Stimulated activated CD8-positive, alpha-beta memory T cell treated with anti-CD3 and anti-CD28 coated beads, Interleukin-15, amount 100 ng/mL, for 1 hour (primary cell): ENCODE data around the gene PIGL.
"Not testable (repeated sequence)": the region's sequence is repeated elsewhere in the genome, so short reads cannot be mapped to it uniquely, and the experiment has no call there.

Experiments used
- DNase-seq: peaks from one replicate; pipeline ENCODE4 v3.0.0-alpha.2; 2020; ENCODE audit warnings: low read depth

The PIGL gene

GRCh38 chr17:16273929-16274339, 56.9 kb downstream of the PIGL start:
- DNase-seq: no peak

GRCh38 chr17:16275024-16275423, 58.0 kb downstream of the PIGL start:
- no peak for DNase-seq

- DNase-seq: no peak
These were observed 60.2 kb downstream of the PIGL start for GRCh38 chr17:16277163-16277562.

GRCh38 chr17:16281351-16281750, 64.3 kb downstream of the PIGL start:
- no peak for DNase-seq

GRCh38 chr17:16282522-16282921, 65.5 kb downstream of the PIGL start:
- DNase-seq: no peak

- DNase-seq: no peak
These were observed 66.7 kb downstream of the PIGL start for GRCh38 chr17:16283705-16284104.

GRCh38 chr17:16285646-16286008, 68.6 kb downstream of the PIGL start:
- no peak for DNase-seq

- DNase-seq: peak; percentile 55
These were observed 69.3 kb downstream of the PIGL start for GRCh38 chr17:16286009-16286946.

- DNase-seq: no peak
These were observed 70.0 kb downstream of the PIGL start for GRCh38 chr17:16286947-16287562.

GRCh38 chr17:16287563-16288027, 70.6 kb downstream of the PIGL start:
- DNase-seq: no peak

- no peak for DNase-seq
These were observed 72.0 kb downstream of the PIGL start for GRCh38 chr17:16288860-16289571.

- no peak for DNase-seq
These were observed 76.9 kb downstream of the PIGL start for GRCh38 chr17:16293931-16294330.

GRCh38 chr17:16294560-16294959, 77.5 kb downstream of the PIGL start:
- DNase-seq: no peak

- not testable (repeated sequence) for DNase-seq
These were observed 79.1 kb downstream of the PIGL start for GRCh38 chr17:16296072-16296471.

- DNase-seq: no peak
These were observed 80.5 kb downstream of the PIGL start for GRCh38 chr17:16297367-16298139.

- DNase-seq: no peak
These were observed 81.2 kb downstream of the PIGL start for GRCh38 chr17:16298140-16298662.

GRCh38 chr17:16300554-16300953, 83.5 kb downstream of the PIGL start:
- DNase-seq: no peak

- DNase-seq: no peak
These were observed 85.2 kb downstream of the PIGL start for GRCh38 chr17:16301963-16302855.

GRCh38 chr17:16302856-16303255, 85.8 kb downstream of the PIGL start:
- no peak for DNase-seq

- no peak for DNase-seq
These were observed 87.8 kb downstream of the PIGL start for GRCh38 chr17:16304830-16305229.

GRCh38 chr17:16306211-16306610, 89.2 kb downstream of the PIGL start:
- DNase-seq: no peak
